ENCODE measurements around the gene INPP5D. TPM values are rescaled to one million over a fixed set of nuclear protein-coding genes. Genes with fewer than 3 reads are reported as not detected.

INPP5D gene
- total RNA-seq, 1 experiment from 2014 or later, result 0.74 TPM

DNA sequence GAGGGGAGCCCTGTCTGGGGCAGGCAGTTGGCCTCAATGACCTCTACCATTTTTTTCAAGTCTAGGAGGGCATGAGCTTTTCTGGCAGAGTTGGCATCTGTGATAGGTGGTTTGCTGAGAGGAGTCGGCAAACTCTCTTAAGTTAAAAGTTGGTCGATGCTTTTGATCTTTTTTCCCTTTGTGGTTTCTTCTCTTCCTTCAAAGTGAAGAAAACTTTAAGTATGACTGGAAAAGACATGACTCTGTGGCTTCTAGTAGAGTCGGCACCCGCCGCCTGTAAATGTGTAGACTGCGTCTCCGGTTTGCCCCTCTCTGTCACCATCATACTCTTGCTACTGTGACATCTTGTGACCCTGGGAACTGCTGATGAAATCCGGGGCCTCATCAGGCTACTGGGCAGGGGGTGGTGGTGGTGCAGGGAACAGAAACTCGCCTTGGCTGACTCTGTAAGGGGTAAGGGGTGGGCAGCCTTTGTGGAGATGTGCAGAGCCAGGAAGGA lies 21.1 kb downstream of the INPP5D start:
- Histone ChIP-seq H3K27ac (no peak overlapping the region), H2AFZ (no peak overlapping the region), H3K79me2 (ENCODE audit: low read depth) (no peaks in the 10 kb centered on the region), H3K4me2 (no peak overlapping the region), H3K9me2 (ENCODE audit: insufficient read depth) (no peaks in the 10 kb centered on the region), H3K27me3 (ENCODE audit: insufficient read depth, low read depth) (no peaks in the 10 kb centered on the region), H3K9me3 (ENCODE audit: insufficient read depth, low read depth) (no peaks in the 10 kb centered on the region), H3F3A (ENCODE audit: insufficient read depth, low read depth) (peaks cover 4% of the 10 kb centered on the region), H3K36me3 (ENCODE audit: low read depth) (no peaks in the 10 kb centered on the region), H4K20me1 (ENCODE audit: insufficient read depth) (no peaks in the 10 kb centered on the region), H3K4me3 (no peak overlapping the region), H3K4me1 (replicated peaks; ENCODE audit: insufficient read depth) (peaks cover 8% of the 10 kb centered on the region)
- no TSS peak for BruUV-seq (replicated peaks)
- POLR2A ChIA-PET (ENCODE audit: unreplicated experiment), result no interaction called here
- intact Hi-C loops (cut with micrococcal nuclease; ENCODE audit: unreplicated experiment), result no loop called here
- no peak for DNase-seq
- TF ChIP-seq, protein P1, sequence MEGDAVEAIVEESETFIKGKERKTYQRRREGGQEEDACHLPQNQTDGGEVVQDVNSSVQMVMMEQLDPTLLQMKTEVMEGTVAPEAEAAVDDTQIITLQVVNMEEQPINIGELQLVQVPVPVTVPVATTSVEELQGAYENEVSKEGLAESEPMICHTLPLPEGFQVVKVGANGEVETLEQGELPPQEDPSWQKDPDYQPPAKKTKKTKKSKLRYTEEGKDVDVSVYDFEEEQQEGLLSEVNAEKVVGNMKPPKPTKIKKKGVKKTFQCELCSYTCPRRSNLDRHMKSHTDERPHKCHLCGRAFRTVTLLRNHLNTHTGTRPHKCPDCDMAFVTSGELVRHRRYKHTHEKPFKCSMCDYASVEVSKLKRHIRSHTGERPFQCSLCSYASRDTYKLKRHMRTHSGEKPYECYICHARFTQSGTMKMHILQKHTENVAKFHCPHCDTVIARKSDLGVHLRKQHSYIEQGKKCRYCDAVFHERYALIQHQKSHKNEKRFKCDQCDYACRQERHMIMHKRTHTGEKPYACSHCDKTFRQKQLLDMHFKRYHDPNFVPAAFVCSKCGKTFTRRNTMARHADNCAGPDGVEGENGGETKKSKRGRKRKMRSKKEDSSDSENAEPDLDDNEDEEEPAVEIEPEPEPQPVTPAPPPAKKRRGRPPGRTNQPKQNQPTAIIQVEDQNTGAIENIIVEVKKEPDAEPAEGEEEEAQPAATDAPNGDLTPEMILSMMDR (conservative IDR thresholded peaks at IDR 0.05), result no peak
- TF ChIP-seq EZH2 (IDR thresholded peaks at IDR 0.05; ENCODE audit: low read depth), result no peak
- CTCF ChIA-PET, result interaction anchor here (0.6 kb wide), 1 partner anchor 150 kb away, joined by 3 read pairs; no protein-coding TSS in a partner anchor

DNA sequence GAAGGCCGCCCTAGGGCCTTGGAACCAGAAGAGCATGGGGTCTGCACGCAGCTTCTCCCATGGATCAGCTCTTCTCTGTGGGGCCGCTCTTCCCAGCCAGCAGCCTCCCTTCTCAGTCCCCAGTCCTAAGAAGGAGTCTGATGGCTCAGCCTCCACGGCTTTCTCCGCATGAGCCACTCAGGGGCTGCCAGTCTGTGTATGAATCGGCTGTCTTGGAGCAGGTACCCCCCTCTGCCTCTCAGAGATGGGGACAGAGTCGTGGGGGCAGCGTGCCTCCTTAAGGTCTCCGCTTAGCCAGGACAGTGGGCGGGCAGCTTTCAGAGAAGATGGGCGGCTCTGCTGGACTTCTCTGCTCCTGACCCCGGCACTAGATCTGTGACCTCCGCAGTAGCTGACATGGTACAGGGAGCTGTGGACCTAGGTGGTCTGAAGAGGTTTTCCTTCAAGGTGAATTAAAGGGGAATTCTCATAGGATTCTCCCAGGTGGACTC lies 21.6 kb downstream of the INPP5D start:
- no peak for DNase-seq
- Histone ChIP-seq H2AFZ (no peak overlapping the region), H4K20me1 (ENCODE audit: insufficient read depth) (no peaks in the 10 kb centered on the region), H3K36me3 (ENCODE audit: low read depth) (no peaks in the 10 kb centered on the region), H3K27ac (no peak overlapping the region), H3K79me2 (ENCODE audit: low read depth) (no peaks in the 10 kb centered on the region), H3F3A (ENCODE audit: insufficient read depth, low read depth) (no peaks in the 10 kb centered on the region; the same call in 1 of the 2 replicates), H3K4me2 (no peak overlapping the region), H3K4me1 (replicated peaks; ENCODE audit: insufficient read depth) (peaks cover 3% of the 10 kb centered on the region), H3K27me3 (ENCODE audit: insufficient read depth, low read depth) (no peaks in the 10 kb centered on the region), H3K9me2 (ENCODE audit: insufficient read depth) (no peaks in the 10 kb centered on the region), H3K9me3 (ENCODE audit: insufficient read depth, low read depth) (no peaks in the 10 kb centered on the region), H3K4me3 (no peak overlapping the region)
- intact Hi-C loops (cut with micrococcal nuclease; ENCODE audit: unreplicated experiment), result no loop called here
- BruUV-seq (replicated peaks), result no TSS peak
- ChIA-PET CTCF (interaction anchor here (1.0 kb wide), 1 partner anchor 8 kb away, joined by 7 read pairs; no protein-coding TSS in a partner anchor), POLR2A (ENCODE audit: unreplicated experiment) (no interaction called here)
- TF ChIP-seq EZH2 (IDR thresholded peaks at IDR 0.05; ENCODE audit: low read depth), result no peak

DNA sequence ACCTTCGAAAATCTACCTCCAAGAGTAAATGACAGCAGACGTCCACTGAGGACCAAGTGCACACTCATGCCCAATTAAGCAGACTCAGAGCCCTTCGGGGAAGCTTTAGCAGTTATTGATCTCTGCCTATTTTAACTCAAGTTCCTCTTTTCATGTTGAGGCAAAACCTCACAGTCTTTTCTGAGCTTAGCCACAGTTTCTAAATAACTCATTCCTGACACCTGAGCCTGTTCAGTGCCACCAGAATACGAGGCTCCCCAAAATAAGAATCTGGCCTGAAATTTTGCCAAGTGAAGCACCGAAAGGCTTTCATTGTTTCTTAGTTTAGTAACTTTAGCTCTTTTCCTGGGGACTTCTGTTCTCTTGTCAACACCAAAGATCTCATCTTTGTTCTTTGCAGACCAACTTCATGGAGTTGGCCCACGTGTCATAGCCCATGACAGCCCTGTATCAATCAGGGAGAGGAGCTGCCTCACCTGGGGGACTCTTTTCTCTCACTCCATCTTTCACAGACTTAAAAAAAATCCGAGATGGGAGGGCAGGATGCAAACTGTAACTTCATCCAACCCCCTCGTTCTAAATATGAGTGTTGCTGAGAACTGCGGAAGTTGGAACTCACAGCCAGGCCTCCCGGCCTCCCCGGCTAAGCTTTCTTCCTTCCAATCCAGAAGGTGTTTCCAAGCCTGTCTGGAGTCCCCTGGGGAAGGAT lies 22.2 kb downstream of the INPP5D start:
- no peak overlapping the region for H3K27ac ChIP-seq
- H4K20me1 ChIP-seq (ENCODE audit: insufficient read depth), result no peaks in the 10 kb centered on the region
- no peak for TF ChIP-seq EZH2 (IDR thresholded peaks at IDR 0.05; ENCODE audit: low read depth)
- TF ChIP-seq, protein P1 (conservative IDR thresholded peaks at IDR 0.05), result no peak
- CTCF ChIA-PET, result interaction anchor here (1.0 kb wide), 1 partner anchor 9 kb away, joined by 7 read pairs; no protein-coding TSS in a partner anchor
- no peaks in the 10 kb centered on the region for H3K9me2 ChIP-seq (ENCODE audit: insufficient read depth)
- H3F3A ChIP-seq (ENCODE audit: insufficient read depth, low read depth), result no peaks in the 10 kb centered on the region; the same call in 1 of the 2 replicates
- H3K9me3 ChIP-seq (ENCODE audit: insufficient read depth, low read depth), result no peaks in the 10 kb centered on the region
- no peaks in the 10 kb centered on the region for H3K79me2 ChIP-seq (ENCODE audit: low read depth)
- no peaks in the 10 kb centered on the region for H3K36me3 ChIP-seq (ENCODE audit: low read depth)
- H3K4me2 ChIP-seq, result no peak overlapping the region
- intact Hi-C loops (cut with micrococcal nuclease; ENCODE audit: unreplicated experiment), result no loop called here
- no peak for DNase-seq
- POLR2A ChIA-PET (ENCODE audit: unreplicated experiment), result no interaction called here
- no TSS peak for BruUV-seq (replicated peaks)
- no peak overlapping the region for H2AFZ ChIP-seq
- no peaks in the 10 kb centered on the region for H3K4me1 ChIP-seq (replicated peaks; ENCODE audit: insufficient read depth)
- H3K4me3 ChIP-seq, result no peak overlapping the region
- H3K27me3 ChIP-seq (ENCODE audit: insufficient read depth, low read depth), result no peaks in the 10 kb centered on the region

Data from PC-9 (cell line).